Measurements from ENCODE around the gene GRIK1.

Gene GRIK1

GRCh38 chr21:29538115-29538514 lies 401.7 kb downstream of the GRIK1 start:
- no peak for DNase-seq (ENCODE audit: low read depth in 3 of 3)

- no peak for DNase-seq (ENCODE audit: low read depth in 3 of 3)
Measured at GRCh38 chr21:29534448-29534847, 405.3 kb downstream of the GRIK1 start.

- no peak for DNase-seq (ENCODE audit: low read depth in 3 of 3)
Measured at GRCh38 chr21:29529139-29529538, 410.7 kb downstream of the GRIK1 start.

- DNase-seq (ENCODE audit: low read depth in 3 of 3), result no peak
Measured at GRCh38 chr21:29526545-29526944, 413.3 kb downstream of the GRIK1 start.

- DNase-seq (ENCODE audit: low read depth in 3 of 3), result no peak
Measured at GRCh38 chr21:29524055-29524454, 415.7 kb downstream of the GRIK1 start.

- DNase-seq (ENCODE audit: low read depth in 3 of 3), result no peak
Measured at GRCh38 chr21:29523646-29524045, 416.1 kb downstream of the GRIK1 start.

GRCh38 chr21:29521872-29522271 lies 417.9 kb downstream of the GRIK1 start:
- DNase-seq (ENCODE audit: low read depth in 3 of 3), result no peak

GRCh38 chr21:29520171-29520570 lies 419.6 kb downstream of the GRIK1 start:
- DNase-seq (ENCODE audit: low read depth in 3 of 3), result no peak

GRCh38 chr21:29514652-29515247 lies 425.0 kb downstream of the GRIK1 start:
- DNase-seq (ENCODE audit: low read depth in 3 of 3), result no peak

GRCh38 chr21:29513535-29513934 lies 426.3 kb downstream of the GRIK1 start:
- no peak for DNase-seq (ENCODE audit: low read depth in 3 of 3)

GRCh38 chr21:29511096-29511495 lies 428.7 kb downstream of the GRIK1 start:
- no peak for DNase-seq (ENCODE audit: low read depth in 3 of 3)

- DNase-seq (ENCODE audit: low read depth in 3 of 3), result no peak
Measured at GRCh38 chr21:29509121-29509520, 430.7 kb downstream of the GRIK1 start.

- no peak for DNase-seq (ENCODE audit: low read depth in 3 of 3)
Measured at GRCh38 chr21:29508301-29508700, 431.5 kb downstream of the GRIK1 start.

GRCh38 chr21:29506947-29507346 lies 432.8 kb downstream of the GRIK1 start:
- DNase-seq (ENCODE audit: low read depth in 3 of 3), result no peak

GRCh38 chr21:29506214-29506613 lies 433.6 kb downstream of the GRIK1 start:
- DNase-seq (ENCODE audit: low read depth in 3 of 3), result no peak

GRCh38 chr21:29504751-29505321 lies 435.0 kb downstream of the GRIK1 start:
- no peak for DNase-seq (ENCODE audit: low read depth in 3 of 3)

GRCh38 chr21:29501451-29501850 lies 438.3 kb downstream of the GRIK1 start:
- no peak for DNase-seq (ENCODE audit: low read depth in 3 of 3)

- no peak for DNase-seq (ENCODE audit: low read depth in 3 of 3)
Measured at GRCh38 chr21:29499734-29500343, 440.0 kb downstream of the GRIK1 start.

- DNase-seq (ENCODE audit: low read depth in 3 of 3), result no peak
Measured at GRCh38 chr21:29499229-29499628, 440.6 kb downstream of the GRIK1 start.

- no peak for DNase-seq (ENCODE audit: low read depth in 3 of 3)
Measured at GRCh38 chr21:29496337-29496736, 443.5 kb downstream of the GRIK1 start.

GRCh38 chr21:29490016-29490415 lies 449.8 kb downstream of the GRIK1 start:
- DNase-seq (ENCODE audit: low read depth in 3 of 3), result no peak

- DNase-seq (ENCODE audit: low read depth in 3 of 3), result no peak
Measured at GRCh38 chr21:29487154-29487553, 452.6 kb downstream of the GRIK1 start.

Measured in stimulated activated CD4-positive, alpha-beta T cell treated with anti-CD3 and anti-CD28 coated beads, TNF-alpha, amount 100 ng/mL, for 4 hours (primary cell).